H9 (cell line): ENCODE results near the gene AKAP7. TPM values are rescaled to one million over a fixed set of nuclear protein-coding genes. Genes with fewer than 3 reads are reported as not detected.

Experiments used
- DNase-seq: peaks from one replicate; pipeline ENCODE4 v3.0.0-alpha.2; 2017
- H2AFZ ChIP-seq: one replicate; pipeline ENCODE4 v1.6.1; 2013; ENCODE audit warnings: mild to moderate bottlenecking, low read length, control low read depth, moderate library complexity
- H2AK5ac ChIP-seq: 2 replicates; pipeline ENCODE4 v1.6.1; 2013; ENCODE audit warnings: low read length, control low read depth, mixed read lengths; ENCODE audit not compliant: insufficient read length
- H2BK120ac ChIP-seq: one replicate; pipeline ENCODE4 v1.6.1; 2013; ENCODE audit warnings: low read depth, mild to moderate bottlenecking, low read length, control low read depth, inconsistent platforms; ENCODE audit not compliant: poor library complexity, severe bottlenecking
- H2BK12ac ChIP-seq: 2 replicates; pipeline ENCODE4 v1.6.1; 2013; ENCODE audit warnings: low read length, control low read depth, mixed read lengths, low read depth; ENCODE audit not compliant: insufficient read length
- H2BK15ac ChIP-seq: 2 replicates; pipeline ENCODE4 v1.6.1; 2013; ENCODE audit warnings: low read depth, low read length, control low read depth
- H2BK20ac ChIP-seq: one replicate; pipeline ENCODE4 v1.6.1; 2013; ENCODE audit warnings: low read depth, mild to moderate bottlenecking, low read length, control low read depth, inconsistent platforms; ENCODE audit not compliant: poor library complexity, severe bottlenecking
- H2BK5ac ChIP-seq: 2 replicates; pipeline ENCODE4 v1.6.1; 2013; ENCODE audit warnings: low read length, control low read depth, mixed read lengths; ENCODE audit not compliant: insufficient read length
- H3K14ac ChIP-seq: 2 replicates; pipeline ENCODE4 v1.6.1; 2013; ENCODE audit warnings: low read length, control low read depth; ENCODE audit not compliant: insufficient read depth
- H3K18ac ChIP-seq: 2 replicates; pipeline ENCODE4 v1.6.1; 2013; ENCODE audit warnings: low read depth, mild to moderate bottlenecking, mixed read lengths, low read length, control low read depth; ENCODE audit not compliant: insufficient read length
- H3K23ac ChIP-seq: 2 replicates; pipeline ENCODE4 v1.6.1; 2013; ENCODE audit warnings: low read length, control low read depth, mixed read lengths, low read depth; ENCODE audit not compliant: insufficient read length
- H3K23me2 ChIP-seq: 2 replicates; pipeline ENCODE4 v1.6.1; 2013; ENCODE audit warnings: low read depth, mild to moderate bottlenecking, mixed read lengths, low read length, control low read depth; ENCODE audit not compliant: insufficient read length, poor library complexity, severe bottlenecking
- H3K27ac ChIP-seq: 2 replicates; pipeline ENCODE4 v1.5.1; 2013; ENCODE audit warnings: low read length, control low read depth, mixed read lengths, low read depth; ENCODE audit not compliant: insufficient read length
- H3K27me3 ChIP-seq: 2 replicates; pipeline ENCODE4 v1.6.1; 2013; ENCODE audit warnings: low read length, control low read depth, inconsistent platforms; ENCODE audit not compliant: insufficient read depth
- H3K4ac ChIP-seq: 2 replicates; pipeline ENCODE4 v1.6.1; 2013; ENCODE audit warnings: low read depth, mild to moderate bottlenecking, control low read depth, inconsistent platforms, low read length, moderate library complexity
- H3K4me1 ChIP-seq: 2 replicates; pipeline ENCODE4 v1.6.1; 2013; ENCODE audit warnings: low read length, control low read depth, inconsistent platforms; ENCODE audit not compliant: insufficient read depth
- H3K4me2 ChIP-seq: 2 replicates; pipeline ENCODE4 v1.6.1; 2013; ENCODE audit warnings: low read length, control low read depth, mixed read lengths; ENCODE audit not compliant: insufficient read length, insufficient read depth
- H3K56ac ChIP-seq: 2 replicates; pipeline ENCODE4 v1.6.1; 2013; ENCODE audit warnings: low read depth, mild to moderate bottlenecking, mixed read lengths, low read length, control low read depth; ENCODE audit not compliant: insufficient read length
- H3K79me1 ChIP-seq: 2 replicates; pipeline ENCODE4 v1.6.1; 2013; ENCODE audit warnings: low read depth, mild to moderate bottlenecking, moderate library complexity, low read length, control low read depth, inconsistent platforms; ENCODE audit not compliant: insufficient read depth, poor library complexity, severe bottlenecking
- H3K79me2 ChIP-seq: 2 replicates; pipeline ENCODE4 v1.6.1; 2013; ENCODE audit warnings: low read length, control low read depth, inconsistent platforms; ENCODE audit not compliant: insufficient read depth
- H3K9ac ChIP-seq: 2 replicates; pipeline ENCODE4 v1.6.1; 2013; ENCODE audit warnings: low read length, control low read depth, mixed read lengths; ENCODE audit not compliant: insufficient read length; ENCODE audit errors: extremely low read depth
- H3K9me3 ChIP-seq: one replicate; pipeline ENCODE4 v1.6.1; 2013; ENCODE audit warnings: low read depth, low read length, inconsistent platforms; ENCODE audit not compliant: control insufficient read depth
- H3T11ph ChIP-seq: one replicate; pipeline ENCODE4 v1.6.1; 2013; ENCODE audit warnings: mild to moderate bottlenecking, low read length, control low read depth, inconsistent platforms
- H4K20me1 ChIP-seq: one replicate; pipeline ENCODE4 v1.6.1; 2013; ENCODE audit not compliant: control insufficient read depth, insufficient read length, insufficient read depth
- H4K5ac ChIP-seq: 2 replicates; pipeline ENCODE4 v1.6.1; 2013; ENCODE audit warnings: low read depth, mild to moderate bottlenecking, mixed read lengths, low read length, control low read depth; ENCODE audit not compliant: insufficient read length
- H4K8ac ChIP-seq: replicated peaks from 2 replicates; pipeline ENCODE4 v1.6.1; 2013; ENCODE audit warnings: low read length, control low read depth, mixed read lengths, low read depth; ENCODE audit not compliant: insufficient read length
- H4K91ac ChIP-seq: 2 replicates; pipeline ENCODE4 v1.6.1; 2013; ENCODE audit warnings: low read depth, mild to moderate bottlenecking, moderate library complexity, mixed read lengths, low read length, control low read depth; ENCODE audit not compliant: insufficient read length
- H3K27ac Mint-ChIP-seq, 3 experiments: 2 replicates in 2 of 3; 3 replicates in 1 of 3; pipeline ENCODE4 v1.8.0; 2020 to 2021; ENCODE audit warnings: mixed read lengths in 3 of 3, mild to moderate bottlenecking in 1 of 3, moderate library complexity in 1 of 3
- H3K27me3 Mint-ChIP-seq: 2 replicates; pipeline ENCODE4 v1.8.0; 2021; ENCODE audit warnings: low read depth, mild to moderate bottlenecking, moderate library complexity, mixed read lengths
- H3K36me3 Mint-ChIP-seq, 3 experiments: 2 replicates in 2 of 3; 3 replicates in 1 of 3; pipeline ENCODE4 v1.8.0; 2020 to 2021; ENCODE audit warnings: low read depth in 3 of 3, mixed read lengths in 3 of 3; ENCODE audit not compliant: insufficient read depth in 1 of 3
- H3K4me1 Mint-ChIP-seq, 2 experiments: 2 replicates each; pipeline ENCODE4 v1.8.0; 2020; ENCODE audit warnings: mixed read lengths in 2 of 2
- H3K4me3 Mint-ChIP-seq, 2 experiments: 2 replicates in 1 of 2; 3 replicates in 1 of 2; pipeline ENCODE4 v1.8.0; 2020 to 2021; ENCODE audit warnings: mild to moderate bottlenecking in 2 of 2, mixed read lengths in 2 of 2, moderate library complexity in 1 of 2
- H3K9me3 Mint-ChIP-seq, 2 experiments: 2 replicates in 1 of 2; 3 replicates in 1 of 2; pipeline ENCODE4 v1.8.0; 2020; ENCODE audit warnings: mild to moderate bottlenecking in 2 of 2, mixed read lengths in 2 of 2, moderate library complexity in 1 of 2
- WGBS: extraction: QIAGEN DNeasy Blood & Tissue Kit; methylation state at CpG from one replicate; pipeline ENCODE4 v1.1.7; 2013; ENCODE audit warnings: missing lambda C conversion rate, low lambda C conversion rate, mixed read lengths; ENCODE audit not compliant: insufficient read length; ENCODE audit errors: extremely low coverage; 5-methylcytosine and 5-hydroxymethylcytosine counted together
- total RNA-seq: library from RNA; stranded (reverse); gene quantifications from 2 replicates; pipeline ENCODE4 v1.2.1, GENCODE V29; 2021
- TF ChIP-seq, protein P1 (sequence below): fragments of 200-600 bp; sonication (generic); conservative IDR thresholded peaks from 3 replicates; pipeline ENCODE4 v1.8.0; 2021; ENCODE audit warnings: antibody characterized with exemption, mild to moderate bottlenecking

The AKAP7 gene
- total RNA-seq, 1 experiment from 2014 or later: 9.8 TPM

DNA sequence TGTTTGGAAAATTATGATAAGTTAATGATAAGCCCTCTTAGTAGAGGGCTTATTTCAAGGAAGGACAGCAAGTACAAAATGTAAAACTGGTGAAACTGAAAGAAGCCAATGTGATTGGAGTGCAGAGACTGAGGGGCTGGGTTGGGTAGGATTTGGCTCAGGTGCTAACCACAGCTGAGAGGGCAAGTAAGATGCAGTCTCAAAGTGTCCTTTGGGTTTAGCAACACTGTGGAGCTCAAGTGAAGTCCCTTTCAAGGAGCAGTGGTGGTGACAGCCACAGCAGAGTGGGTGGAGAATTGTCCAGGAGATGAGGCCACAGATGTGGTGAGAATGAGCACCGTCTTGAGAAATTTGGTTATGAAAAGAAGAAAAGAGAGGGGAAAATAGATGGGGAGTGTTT, 181.4 kb downstream of the AKAP7 start:
- no peaks in the 10 kb centered on the region for H3K23me2 ChIP-seq
- H3K56ac ChIP-seq: no peak overlapping the region
- no peak overlapping the region for H2BK12ac ChIP-seq
- H3K79me1 ChIP-seq: peaks cover 2% of the 10 kb centered on the region
- H3K18ac ChIP-seq: no peak overlapping the region
- no peaks in the 10 kb centered on the region for H3K27me3 Mint-ChIP-seq
- peaks cover 25 to 29% of the 10 kb centered on the region in 2 experiments for H3K9me3 Mint-ChIP-seq
- no peak overlapping the region for H3K4me2 ChIP-seq
- H3K14ac ChIP-seq: no peak overlapping the region
- DNase-seq: no peak
- peaks cover 6% of the 10 kb centered on the region for H3K9me3 ChIP-seq
- H3T11ph ChIP-seq: no peak overlapping the region
- no peak overlapping the region for H2BK20ac ChIP-seq
- H3K4me1 ChIP-seq: no peaks in the 10 kb centered on the region
- TF ChIP-seq, protein P1, sequence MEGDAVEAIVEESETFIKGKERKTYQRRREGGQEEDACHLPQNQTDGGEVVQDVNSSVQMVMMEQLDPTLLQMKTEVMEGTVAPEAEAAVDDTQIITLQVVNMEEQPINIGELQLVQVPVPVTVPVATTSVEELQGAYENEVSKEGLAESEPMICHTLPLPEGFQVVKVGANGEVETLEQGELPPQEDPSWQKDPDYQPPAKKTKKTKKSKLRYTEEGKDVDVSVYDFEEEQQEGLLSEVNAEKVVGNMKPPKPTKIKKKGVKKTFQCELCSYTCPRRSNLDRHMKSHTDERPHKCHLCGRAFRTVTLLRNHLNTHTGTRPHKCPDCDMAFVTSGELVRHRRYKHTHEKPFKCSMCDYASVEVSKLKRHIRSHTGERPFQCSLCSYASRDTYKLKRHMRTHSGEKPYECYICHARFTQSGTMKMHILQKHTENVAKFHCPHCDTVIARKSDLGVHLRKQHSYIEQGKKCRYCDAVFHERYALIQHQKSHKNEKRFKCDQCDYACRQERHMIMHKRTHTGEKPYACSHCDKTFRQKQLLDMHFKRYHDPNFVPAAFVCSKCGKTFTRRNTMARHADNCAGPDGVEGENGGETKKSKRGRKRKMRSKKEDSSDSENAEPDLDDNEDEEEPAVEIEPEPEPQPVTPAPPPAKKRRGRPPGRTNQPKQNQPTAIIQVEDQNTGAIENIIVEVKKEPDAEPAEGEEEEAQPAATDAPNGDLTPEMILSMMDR: no peak
- H4K8ac ChIP-seq: no peak overlapping the region
- H3K4me3 Mint-ChIP-seq: no peak overlapping the region; a peak in 1 of 5 replicates
- no peaks in the 10 kb centered on the region for H4K20me1 ChIP-seq
- no CpG with 5 or more reads among the region's 1 CpG for WGBS
- H3K23ac ChIP-seq: no peak overlapping the region
- H2BK15ac ChIP-seq: no peak overlapping the region
- no peak overlapping the region for H4K5ac ChIP-seq
- no peak overlapping the region for H2AFZ ChIP-seq
- peaks cover 5 to 9% of the 10 kb centered on the region in 2 experiments for H3K4me1 Mint-ChIP-seq
- H2AK5ac ChIP-seq: no peak overlapping the region
- H2BK120ac ChIP-seq: no peak overlapping the region
- peaks cover 35 to 40% (median 36%) of the 10 kb centered on the region in 3 experiments for H3K36me3 Mint-ChIP-seq
- no peak overlapping the region for H3K27ac Mint-ChIP-seq
- no peaks in the 10 kb centered on the region; the same call in 1 of the 2 replicates for H3K79me2 ChIP-seq
- no peak overlapping the region for H3K4ac ChIP-seq
- no peak overlapping the region for H2BK5ac ChIP-seq
- H3K27me3 ChIP-seq: no peaks in the 10 kb centered on the region
- H3K27ac ChIP-seq: no peak overlapping the region
- H4K91ac ChIP-seq: no peak overlapping the region
- H3K9ac ChIP-seq: no peak overlapping the region
